HL-60/S4 treated with retinoic acid at 250 ng/mL for 4 days and 3 days (cell line): ENCODE results near the gene RP9.

Experiments
- in situ Hi-C: fragments of 300-500 bp; cut with MboI; formaldehyde crosslinking; loops from 2 replicates; pipeline ENCODE4 v1.7.0; 2022; ENCODE audit warnings: low sequenced_read_pairs

The RP9 gene, protein sequence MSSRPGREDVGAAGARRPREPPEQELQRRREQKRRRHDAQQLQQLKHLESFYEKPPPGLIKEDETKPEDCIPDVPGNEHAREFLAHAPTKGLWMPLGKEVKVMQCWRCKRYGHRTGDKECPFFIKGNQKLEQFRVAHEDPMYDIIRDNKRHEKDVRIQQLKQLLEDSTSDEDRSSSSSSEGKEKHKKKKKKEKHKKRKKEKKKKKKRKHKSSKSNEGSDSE

DNA sequence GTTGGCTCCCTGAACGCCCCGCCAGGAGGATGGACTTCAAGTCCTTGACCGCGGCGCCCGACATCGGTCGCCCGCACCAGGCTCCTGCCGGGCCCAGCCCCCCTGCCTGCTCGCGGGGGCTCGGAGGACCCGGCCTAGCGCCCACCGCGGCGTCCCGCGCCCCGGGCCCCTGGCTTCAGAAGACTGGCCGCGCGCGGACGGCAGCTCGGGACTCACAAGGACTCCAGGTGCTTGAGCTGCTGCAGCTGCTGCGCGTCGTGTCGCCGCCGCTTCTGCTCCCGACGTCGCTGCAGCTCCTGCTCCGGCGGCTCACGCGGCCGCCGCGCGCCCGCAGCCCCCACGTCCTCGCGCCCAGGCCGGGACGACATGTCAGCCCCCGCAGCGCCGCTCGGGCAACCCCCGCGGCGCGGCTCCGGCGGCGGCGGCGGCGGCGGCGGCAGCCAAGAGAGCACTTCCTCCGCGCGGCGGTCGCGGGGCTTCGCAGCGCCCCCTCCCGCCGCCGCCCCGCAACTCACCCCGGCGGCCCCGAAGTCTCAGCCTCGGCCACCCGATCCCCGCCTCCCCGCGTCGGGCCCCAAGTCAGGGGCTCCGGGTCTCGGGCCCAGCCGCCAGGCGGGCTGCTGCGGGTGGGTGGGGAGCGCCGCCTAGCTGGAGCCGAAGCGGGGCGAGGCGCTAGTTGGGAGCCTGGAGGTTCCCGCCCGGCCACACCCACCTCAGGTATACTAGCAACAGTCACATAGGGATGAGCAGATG is at the start of gene RP9:
RP9 (minus strand) TSS at position 400 of the 753 bp plus-strand sequence; CDS start at position 368, 32 bp downstream.
- in situ Hi-C loops, result no loop called here

DNA sequence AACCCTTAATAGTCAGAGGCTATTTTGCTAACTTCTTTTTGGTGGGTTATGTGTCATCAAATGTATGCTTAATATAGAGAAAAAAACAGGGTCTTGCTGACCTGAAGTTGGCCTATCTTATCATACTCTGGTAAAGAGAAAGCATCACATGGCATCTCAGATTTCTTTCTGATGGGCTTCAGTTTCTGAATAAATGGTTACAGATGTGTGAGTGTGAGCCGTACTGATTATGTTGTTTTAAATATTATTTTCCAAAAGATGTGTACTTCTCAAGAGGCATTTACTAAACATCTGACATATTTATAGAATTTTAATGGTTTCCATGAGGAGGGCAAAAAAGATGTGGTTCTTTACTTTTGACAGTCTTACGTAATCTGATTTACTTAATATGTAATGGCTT is 48.6 kb upstream of the RP9 start:
- in situ Hi-C loops, result no loop called here

DNA sequence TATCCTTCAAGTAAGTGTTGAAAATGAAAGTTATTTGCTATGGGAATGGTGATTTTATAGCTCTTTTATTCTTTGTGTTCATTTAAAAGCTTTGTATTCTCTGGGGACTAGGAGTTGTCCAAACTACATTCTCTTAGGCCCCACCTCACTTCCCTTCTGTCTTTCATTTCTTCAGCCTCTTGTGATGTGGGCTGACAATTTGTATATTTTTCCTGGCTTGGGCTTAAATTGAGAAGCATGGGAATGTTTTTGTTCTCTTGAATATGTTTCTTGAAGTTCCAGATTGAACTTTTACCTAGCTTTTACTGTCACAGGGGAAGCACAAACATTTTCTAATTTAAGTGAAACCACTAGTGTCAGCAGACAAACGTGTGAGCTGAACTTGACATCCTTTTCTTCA is 48.1 kb upstream of the RP9 start:
- in situ Hi-C loops, result no loop called here

DNA sequence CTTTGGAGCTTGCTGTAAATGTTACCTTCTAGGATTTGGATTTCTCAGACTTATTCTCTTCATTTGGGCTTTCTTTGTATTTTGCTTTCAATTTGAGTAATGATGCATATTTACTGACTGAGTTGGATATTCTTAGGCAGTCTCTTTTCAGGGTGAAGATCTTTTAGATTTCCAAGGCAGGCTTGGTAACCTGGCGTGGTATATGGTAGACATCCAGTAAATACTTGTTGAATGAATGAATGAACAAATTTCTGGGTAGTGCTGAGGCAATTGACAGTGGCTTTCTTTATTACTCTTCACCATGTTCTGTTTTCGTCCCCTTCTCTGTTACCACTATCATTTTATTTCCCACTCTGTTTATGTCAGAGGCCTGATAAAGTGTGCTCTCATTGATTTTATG is 47.2 kb upstream of the RP9 start:
- in situ Hi-C loops, result no loop called here

DNA sequence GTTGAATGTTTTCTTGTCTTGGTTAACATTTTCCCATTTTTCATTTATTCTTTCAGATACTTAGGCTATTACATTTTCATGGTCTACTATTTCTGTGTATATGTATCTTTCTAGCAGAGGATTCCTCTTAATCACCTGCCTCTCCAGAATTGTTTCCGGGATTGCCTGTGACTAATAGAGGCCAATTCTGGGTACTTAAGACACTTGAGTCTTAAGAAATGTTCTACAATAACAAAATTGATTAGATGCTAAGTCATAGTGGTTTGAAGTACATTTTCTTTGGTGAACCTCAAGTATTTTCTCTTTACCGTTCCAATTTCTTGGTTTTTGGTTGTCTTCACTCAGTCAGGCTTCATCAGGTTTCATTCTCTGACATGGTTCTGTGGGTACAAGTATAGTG is 46.6 kb upstream of the RP9 start:
- in situ Hi-C loops, result no loop called here

DNA sequence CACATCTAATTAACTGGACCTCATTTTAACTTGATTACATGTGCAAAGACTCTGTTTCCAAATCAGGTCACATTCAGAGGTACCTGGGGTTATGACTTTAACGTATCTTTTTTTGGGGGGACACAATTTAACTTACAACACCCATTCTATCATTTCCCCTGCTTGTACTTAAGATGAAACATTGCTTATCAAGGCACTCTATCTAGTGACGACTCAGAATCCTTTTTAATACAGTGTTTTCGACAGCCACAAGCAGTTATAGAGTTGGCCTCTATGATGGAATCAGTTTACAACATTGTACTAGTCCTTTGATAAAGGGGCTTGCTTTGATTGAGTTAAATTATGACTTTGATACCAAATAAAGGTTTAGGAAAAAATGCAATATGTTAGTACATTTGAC is 42.9 kb upstream of the RP9 start:
- in situ Hi-C loops, result no loop called here

DNA sequence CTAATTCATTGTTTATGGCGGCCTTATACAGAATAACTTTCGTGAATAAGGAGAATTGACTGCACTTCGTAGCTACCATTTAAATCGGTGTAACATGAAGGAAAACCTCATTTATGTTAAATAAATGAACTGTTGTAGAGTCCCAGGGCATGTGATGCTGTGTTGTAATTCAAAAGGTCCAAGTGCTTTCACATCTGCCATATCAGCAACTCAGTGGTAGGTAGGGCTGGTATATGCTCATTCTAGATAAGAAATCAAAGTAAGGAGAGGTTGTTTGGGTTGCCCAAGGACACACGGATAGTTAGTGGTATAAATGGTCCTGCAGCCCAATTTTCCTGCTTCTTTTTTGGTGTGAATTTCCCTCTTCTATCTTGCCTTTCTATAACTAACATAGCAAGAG is 36.0 kb upstream of the RP9 start:
- in situ Hi-C loops, result no loop called here

DNA sequence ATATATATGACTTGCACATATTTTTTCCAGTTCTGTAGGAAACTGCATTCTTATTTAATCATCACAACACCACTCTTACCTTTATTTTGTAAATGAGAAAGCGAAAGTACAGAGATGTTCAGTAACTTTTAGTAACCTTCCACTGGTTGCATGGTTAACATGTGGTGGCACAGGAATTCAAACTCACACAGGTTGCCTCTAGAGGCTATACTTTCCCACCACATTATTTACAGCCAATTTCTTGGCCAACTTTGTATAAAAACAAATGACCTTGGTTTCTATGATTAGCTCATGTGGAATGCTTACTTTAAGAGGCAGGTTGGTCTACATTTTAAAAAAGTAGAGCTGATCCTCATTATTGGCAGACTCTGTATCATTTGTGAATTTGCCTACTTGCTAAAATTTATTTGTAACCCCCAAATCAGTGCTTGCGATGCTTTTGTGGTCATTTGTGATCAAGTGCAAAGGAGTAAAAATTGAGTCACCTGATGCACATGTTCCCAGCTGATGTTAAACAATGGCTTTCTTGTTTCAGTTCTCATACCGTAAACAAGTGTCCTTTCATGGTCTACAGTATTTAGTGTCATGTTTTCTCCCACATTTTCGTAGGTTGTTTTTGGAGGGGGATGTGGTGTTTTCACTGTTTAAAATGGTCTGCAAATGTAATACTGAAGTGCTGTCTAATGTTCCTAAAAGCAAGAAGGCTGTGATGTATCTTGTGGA is 35.0 kb upstream of the RP9 start:
- in situ Hi-C loops, result no loop called here

DNA sequence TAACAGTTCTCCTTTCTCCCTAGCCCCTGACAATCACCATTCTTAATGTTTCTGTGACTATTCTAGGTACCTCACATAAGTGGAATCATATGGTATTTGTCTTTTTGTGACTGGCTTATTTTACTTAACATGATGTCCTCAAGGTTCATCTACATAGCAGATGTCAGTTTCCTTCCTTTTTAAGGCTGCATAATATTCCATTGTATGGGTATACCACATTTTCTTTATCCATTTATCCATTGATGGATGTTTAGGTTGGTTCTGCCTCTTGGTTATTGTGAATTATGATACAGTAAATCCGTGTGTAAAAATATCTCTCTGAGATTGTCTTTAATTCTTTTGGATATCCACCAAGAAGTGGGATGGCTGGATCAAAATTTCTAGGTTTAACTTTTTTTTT is 33.4 kb upstream of the RP9 start:
- in situ Hi-C loops, result no loop called here

DNA sequence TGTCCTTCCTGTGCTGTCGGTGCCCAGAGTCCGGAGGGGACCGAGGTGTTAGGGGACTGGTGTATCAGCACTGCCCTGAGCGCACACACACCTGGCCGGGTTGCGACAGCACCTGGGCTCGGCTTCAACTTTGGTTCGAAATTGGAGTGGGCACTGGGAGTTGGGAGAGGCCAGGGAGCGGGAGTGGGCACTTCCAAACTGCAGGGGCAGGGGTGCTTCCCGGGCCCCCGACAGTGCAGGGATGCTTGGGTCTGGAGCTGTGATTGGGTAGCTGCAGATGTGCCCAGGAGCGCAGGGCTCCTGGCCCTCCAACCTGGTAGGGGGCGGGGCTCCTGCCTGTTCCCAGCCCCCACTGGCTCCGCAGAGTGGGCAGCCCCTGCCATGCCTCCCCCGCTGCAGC is 27.9 kb upstream of the RP9 start:
- in situ Hi-C loops, result no loop called here

DNA sequence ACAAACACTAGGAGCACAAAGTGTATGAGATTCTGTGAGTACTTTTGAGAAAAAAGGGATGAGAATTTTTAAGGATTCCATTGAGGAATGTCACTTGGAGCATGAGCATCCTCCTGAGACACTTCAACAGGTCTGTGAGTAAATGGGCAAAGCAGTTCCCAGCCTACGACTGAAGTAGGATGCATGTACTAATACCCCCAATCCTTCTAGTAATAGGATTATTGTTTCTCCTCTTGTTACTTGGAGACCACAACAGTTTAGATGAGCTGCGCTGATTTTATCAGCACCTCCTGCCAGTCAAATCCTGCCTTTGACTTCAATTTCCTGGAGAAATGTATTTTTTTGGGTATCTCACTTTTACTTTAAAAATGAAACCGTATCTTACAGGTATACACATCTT is 21.0 kb upstream of the RP9 start:
- in situ Hi-C loops, result no loop called here

DNA sequence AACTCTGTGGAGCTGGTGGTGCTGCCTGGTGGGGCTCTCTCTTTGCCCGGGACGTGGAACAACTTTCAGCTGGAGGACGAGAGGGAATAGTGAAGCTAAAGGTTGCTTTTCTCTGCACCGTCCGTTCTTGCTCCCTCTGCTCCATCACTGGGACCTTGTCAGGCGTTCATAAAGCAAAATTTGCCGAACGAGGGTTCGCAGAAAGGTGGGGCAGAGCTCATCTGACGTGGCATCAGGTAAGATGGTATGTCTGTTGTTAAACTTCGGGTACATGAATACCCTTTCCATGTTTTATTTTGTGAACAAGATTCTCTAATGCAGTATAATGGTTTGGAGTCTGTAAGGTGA is 20.6 kb upstream of the RP9 start:
- in situ Hi-C loops, result no loop called here

DNA sequence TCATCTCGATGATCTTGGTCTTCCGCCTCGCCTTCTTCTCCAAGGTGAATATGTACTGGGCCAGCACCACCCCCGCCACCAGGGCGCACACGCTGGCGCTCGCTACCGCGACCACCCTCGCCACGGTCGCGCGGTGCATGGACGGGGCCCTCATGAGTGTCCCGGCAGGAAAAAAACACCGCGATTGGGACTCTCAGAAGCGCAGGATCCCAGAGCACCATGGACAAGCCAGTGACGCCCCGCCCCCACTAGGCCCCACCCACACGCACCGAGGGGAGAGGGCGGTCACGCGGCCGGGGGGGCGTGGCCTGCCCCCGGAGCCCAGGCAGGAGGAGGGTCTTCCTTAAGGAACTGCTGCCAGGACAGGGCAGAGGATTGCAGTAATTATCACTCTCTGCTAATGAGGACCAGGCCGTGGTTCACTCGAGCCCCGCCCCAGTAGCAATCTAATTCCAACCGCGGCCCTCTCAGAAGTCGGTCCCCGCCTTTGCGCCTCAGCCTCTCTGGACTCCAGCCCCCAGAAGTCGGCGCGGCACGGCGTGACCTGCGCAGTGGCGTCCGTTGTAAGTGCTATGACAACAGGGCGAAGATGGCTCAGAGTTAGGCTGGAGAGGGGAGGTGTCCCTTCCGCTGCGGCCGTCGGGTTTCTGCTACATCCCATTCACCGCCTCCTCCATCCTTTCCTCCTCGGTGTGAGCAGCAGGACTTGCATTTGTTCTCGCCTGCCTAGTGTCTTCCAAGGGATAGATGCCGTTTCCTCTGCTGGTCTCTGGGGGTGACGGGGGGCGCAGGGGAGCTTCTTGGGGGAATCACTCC is 20.0 kb upstream of the RP9 start, which contains the start of gene BBS9:
BBS9 (plus strand) TSS at position 575 of the 816 bp plus-strand sequence. CDS start 16,689 bp downstream, outside the sequence.
- in situ Hi-C loops, result no loop called here

DNA sequence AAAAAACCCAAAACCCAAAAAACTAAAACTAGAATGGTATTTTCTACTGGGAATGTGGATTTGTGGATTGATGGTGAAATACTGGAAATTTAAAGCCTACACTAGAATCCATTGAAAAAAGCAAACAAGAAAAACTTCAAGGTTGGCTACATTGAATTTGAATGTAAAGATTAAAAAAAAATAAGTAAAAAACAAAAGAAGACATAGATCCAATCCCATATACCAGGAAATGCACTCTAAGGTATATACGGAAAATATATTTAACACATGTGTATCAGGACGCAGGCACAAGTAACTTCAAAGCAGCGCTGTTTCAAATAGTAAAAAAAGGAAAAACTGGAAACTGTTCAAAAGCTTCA is 19.4 kb upstream of the RP9 start:
- in situ Hi-C loops, result no loop called here

DNA sequence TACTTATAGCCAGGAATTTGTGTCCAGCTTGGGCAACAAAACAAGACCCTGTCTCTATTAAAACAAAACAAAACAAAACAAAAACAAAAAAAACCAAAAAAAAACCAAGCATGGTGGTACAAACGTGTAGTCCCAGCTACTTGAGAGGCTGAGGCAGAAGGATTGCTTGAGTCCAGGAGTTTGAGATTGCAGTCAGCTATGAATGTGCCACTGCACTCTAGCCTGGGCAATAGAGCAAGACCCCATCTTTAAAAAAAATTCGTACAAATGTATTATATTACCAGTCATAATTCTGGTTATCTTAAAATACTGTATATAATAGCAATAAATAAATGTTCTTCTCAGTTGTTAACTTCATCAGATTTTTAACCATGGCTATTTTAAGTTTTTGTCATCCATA is 17.9 kb upstream of the RP9 start:
- in situ Hi-C loops, result no loop called here

DNA sequence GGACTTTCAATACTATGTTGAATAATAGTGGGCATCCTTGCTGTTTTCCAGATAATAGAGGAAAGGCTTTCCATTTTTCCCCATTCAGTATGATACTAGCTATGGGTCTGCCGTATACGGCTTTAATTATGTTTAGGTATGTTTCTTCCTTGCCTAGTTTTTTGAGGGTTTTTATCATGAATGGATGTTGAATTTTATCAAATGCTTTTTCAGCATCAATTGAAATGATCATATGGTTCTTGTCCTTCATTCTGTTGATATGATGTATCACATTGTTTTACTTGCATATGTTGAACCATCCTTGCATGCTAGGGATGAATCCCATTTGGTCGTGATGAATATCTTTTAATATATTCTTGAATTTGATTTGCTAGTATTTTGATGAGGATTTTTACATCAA is 9.2 kb upstream of the RP9 start:
- in situ Hi-C loops, result no loop called here

DNA sequence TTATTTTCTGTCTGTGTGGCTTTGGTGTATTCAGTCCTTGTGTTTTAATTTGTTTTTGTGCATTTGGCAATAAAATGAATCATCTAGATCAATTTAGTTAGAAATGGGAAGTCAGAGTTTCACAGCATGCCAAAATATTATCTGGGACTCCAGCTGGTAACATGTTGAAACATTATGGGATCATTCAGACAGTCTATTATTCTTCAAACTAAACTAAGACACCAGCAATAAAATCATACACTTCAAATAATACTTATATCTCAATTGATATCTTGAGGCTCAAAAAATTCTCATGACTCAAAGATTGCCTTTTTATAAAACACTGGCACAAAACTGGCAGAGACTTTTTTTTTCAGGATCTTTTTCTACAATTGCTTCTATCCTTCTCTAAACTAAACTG is 5.8 kb upstream of the RP9 start:
- in situ Hi-C loops, result no loop called here

DNA sequence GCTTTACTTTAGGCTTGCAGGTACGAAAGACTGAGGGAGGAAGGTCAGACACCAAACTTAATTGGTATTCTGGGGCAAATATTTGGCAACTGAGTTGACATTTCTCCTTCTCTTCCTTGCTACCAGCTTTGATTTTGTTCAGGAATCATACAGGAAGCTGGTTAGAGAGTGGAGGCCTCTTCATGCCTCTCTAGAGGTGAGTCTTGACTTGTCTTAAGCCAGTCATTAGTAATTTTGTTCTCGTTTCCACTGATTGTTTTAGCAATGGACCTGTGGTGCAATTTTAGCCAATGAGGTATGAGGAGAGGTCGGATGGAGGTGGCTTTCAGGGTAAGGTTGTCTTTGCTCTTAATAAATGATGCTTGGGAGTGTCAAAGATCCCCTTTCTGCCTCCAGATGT is 2.4 kb upstream of the RP9 start:
- in situ Hi-C loops, result no loop called here

DNA sequence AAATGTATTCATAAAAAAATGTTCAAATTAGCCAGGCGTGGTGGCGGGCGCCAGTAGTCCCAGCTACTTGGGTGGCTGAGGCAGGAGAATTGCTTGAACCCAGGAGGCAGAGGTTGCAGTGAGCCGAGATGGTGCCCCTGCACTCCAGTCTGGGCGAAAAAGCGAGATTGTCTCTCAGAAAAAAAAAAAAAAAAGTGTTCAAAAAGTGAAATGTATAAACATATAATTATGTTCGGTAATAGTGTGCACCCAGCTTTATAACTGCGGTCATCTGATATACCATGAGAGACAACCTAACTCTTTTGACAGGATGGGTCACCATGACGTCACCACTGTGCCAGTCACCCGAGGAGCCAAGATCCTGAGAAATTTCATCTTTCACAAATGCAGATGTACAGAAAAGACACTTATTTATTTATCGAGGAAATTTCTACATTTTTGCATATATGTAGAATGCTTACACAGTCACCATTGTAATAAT is 594 bp upstream of the RP9 start:
- in situ Hi-C loops, result no loop called here

DNA sequence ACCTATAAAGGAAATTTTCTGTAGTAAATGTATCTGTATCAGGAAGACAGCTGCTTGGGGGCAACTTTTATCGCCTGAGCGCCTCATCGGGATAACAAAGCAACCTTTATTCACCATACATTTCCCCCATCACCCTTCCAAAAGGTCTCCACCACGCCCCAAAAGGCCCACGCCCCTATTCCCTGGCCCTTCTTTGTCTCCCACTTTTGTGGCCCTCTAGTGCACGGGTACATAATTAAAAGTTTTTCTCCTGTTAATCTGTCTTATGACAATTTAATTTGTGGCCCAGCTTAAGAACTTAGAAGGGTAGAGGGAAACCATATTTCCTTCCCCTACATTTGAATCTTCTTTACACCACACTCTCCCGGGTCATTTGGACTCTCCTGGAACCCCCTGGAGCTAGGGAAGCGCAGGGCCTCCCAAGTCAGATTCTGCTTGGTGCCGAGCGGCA is 625 bp downstream of the RP9 start:
- in situ Hi-C loops, result no loop called here
